Gastroesophageal sphincter (tissue), 4 donors: ENCODE results near the gene ANAPC7. TPM values are rescaled to one million over a fixed set of nuclear protein-coding genes. Genes with fewer than 3 reads are reported as not detected.

Experiments
- ATAC-seq: fragments of 150-250 bp; one replicate; pipeline ENCODE4 v1.9.1; 2016; ENCODE audit warnings: mild to moderate bottlenecking, moderate library complexity
- H3K27ac ChIP-seq, 4 donors: fragments of 200-600 bp; sonication (generic) in 3 of 4; 1 replicate in 3 of 4; 2 replicates in 1 of 4; pipeline ENCODE4 v1.5.1; 2016 to 2019
- H3K27me3 ChIP-seq: fragments of 200-600 bp; sonication (generic); one replicate; pipeline ENCODE4 v1.5.1; 2019
- H3K36me3 ChIP-seq, 2 donors: fragments of 200-600 bp; sonication (generic); one replicate each; pipeline ENCODE4 v1.5.1; 2019; ENCODE audit warnings: control low read depth in 1 of 2
- H3K4me1 ChIP-seq, 3 donors: fragments of 200-600 bp; sonication (generic); 1 replicate in 2 of 3; 2 replicates in 1 of 3; pipeline ENCODE4 v1.5.1; 2016 to 2019; ENCODE audit warnings: control low read depth in 2 of 3
- H3K4me3 ChIP-seq, 2 donors: fragments of 200-600 bp; sonication (generic); one replicate each; pipeline ENCODE4 v1.5.1; 2019; ENCODE audit warnings: mild to moderate bottlenecking in 1 of 2, moderate library complexity in 1 of 2
- H3K9me3 ChIP-seq, 3 donors: fragments of 200-600 bp; sonication (generic); one replicate each; pipeline ENCODE4 v1.5.1; 2017 to 2019; ENCODE audit warnings: control low read depth in 2 of 3
- EP300 ChIP-seq: sonication (generic); formaldehyde crosslinking; IDR thresholded peaks from one replicate; pipeline ENCODE4 v1.6.1; 2017; ENCODE audit warnings: antibody characterized with exemption, mild to moderate bottlenecking
- POLR2A ChIP-seq, 2 donors: fragments of 450-650 bp; IDR thresholded peaks; one replicate each; pipeline ENCODE4 v1.6.1; 2017; ENCODE audit warnings: antibody characterized with exemption in 2 of 2, mild to moderate bottlenecking in 2 of 2, moderate library complexity in 1 of 2
- POLR2AphosphoS5 ChIP-seq: sonication (generic); formaldehyde crosslinking; IDR thresholded peaks from one replicate; pipeline ENCODE4 v1.6.1; 2017; ENCODE audit warnings: antibody characterized with exemption
- WGBS, 2 donors: methylation state at CpG; one replicate each; pipeline ENCODE4 v1.1.5; 2018; ENCODE audit warnings: low coverage in 1 of 2; 5-methylcytosine and 5-hydroxymethylcytosine counted together
- total RNA-seq, 4 donors: library from RNA; depleted of rRNA; stranded (reverse); fragments of >200 nt; gene quantifications; one replicate each; pipeline ENCODE4 v1.1.0, GENCODE V29; 2016
- TF ChIP-seq, protein P1 (sequence below), 4 experiments: fragments of 200-600 bp in 2 of 4; fragments of 450-650 bp in 2 of 4; sonication (generic) in 1 of 4; IDR thresholded peaks; one replicate each; pipeline ENCODE4 v1.5.1; 2017 to 2019; ENCODE audit warnings: antibody characterized with exemption in 4 of 4, mild to moderate bottlenecking in 2 of 4, moderate library complexity in 2 of 4

Gene ANAPC7
- total RNA-seq, 4 donors from 2014 or later: 40.4 to 50.1 (median 46.2) TPM

DNA sequence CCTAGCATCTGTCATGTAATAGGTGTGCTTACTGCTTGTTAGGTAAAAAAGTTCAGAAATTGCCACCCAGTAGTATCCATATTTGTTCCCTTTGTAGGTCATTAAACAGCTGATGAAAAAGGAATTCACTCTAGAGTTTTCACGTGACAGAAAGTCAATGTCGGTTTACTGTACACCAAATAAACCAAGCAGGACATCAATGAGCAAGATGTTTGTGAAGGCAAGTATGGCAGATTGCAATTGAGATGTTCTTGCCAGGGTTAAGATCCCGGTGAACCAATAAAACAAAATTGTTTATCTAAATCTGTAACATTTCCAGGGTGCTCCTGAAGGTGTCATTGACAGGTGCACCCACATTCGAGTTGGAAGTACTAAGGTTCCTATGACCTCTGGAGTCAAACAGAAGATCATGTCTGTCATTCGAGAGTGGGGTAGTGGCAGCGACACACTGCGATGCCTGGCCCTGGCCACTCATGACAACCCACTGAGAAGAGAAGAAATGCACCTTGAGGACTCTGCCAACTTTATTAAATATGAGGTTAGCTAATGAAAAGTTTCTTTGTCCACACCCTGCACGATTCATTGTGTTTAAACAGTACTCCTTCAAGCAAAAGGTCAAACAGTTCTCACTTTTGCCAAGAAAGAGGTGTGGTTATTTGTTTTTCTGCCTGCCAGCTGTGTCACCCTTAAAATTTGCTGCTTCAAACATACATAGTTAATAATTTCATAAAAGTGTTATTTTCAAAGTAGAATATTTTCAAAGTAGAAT lies 64.1 kb downstream of the ANAPC7 start:
- no peaks in the 10 kb centered on the region for H3K9me3 ChIP-seq
- H3K27ac ChIP-seq: peak overlapping the region in 2 of 4 donors; percentile 1 to 20
- peaks cover 5 to 100% of the 10 kb centered on the region in 2 donors for H3K36me3 ChIP-seq
- WGBS, 2 donors: 44 to 66% methylated on average over 6 to 8 of the region's 8 CpGs
- H3K4me3 ChIP-seq: no peak overlapping the region
- TF ChIP-seq EP300: no peak
- no peak for TF ChIP-seq POLR2A (IDR thresholded peaks at IDR 0.05)
- TF ChIP-seq, protein P1, sequence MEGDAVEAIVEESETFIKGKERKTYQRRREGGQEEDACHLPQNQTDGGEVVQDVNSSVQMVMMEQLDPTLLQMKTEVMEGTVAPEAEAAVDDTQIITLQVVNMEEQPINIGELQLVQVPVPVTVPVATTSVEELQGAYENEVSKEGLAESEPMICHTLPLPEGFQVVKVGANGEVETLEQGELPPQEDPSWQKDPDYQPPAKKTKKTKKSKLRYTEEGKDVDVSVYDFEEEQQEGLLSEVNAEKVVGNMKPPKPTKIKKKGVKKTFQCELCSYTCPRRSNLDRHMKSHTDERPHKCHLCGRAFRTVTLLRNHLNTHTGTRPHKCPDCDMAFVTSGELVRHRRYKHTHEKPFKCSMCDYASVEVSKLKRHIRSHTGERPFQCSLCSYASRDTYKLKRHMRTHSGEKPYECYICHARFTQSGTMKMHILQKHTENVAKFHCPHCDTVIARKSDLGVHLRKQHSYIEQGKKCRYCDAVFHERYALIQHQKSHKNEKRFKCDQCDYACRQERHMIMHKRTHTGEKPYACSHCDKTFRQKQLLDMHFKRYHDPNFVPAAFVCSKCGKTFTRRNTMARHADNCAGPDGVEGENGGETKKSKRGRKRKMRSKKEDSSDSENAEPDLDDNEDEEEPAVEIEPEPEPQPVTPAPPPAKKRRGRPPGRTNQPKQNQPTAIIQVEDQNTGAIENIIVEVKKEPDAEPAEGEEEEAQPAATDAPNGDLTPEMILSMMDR (IDR thresholded peaks at IDR 0.05): no peak
- TF ChIP-seq POLR2AphosphoS5: no peak
- no peak for ATAC-seq
- H3K27me3 ChIP-seq: no peaks in the 10 kb centered on the region
- peaks cover 0 to 15% (median 0%) of the 10 kb centered on the region in 3 donors for H3K4me1 ChIP-seq

DNA sequence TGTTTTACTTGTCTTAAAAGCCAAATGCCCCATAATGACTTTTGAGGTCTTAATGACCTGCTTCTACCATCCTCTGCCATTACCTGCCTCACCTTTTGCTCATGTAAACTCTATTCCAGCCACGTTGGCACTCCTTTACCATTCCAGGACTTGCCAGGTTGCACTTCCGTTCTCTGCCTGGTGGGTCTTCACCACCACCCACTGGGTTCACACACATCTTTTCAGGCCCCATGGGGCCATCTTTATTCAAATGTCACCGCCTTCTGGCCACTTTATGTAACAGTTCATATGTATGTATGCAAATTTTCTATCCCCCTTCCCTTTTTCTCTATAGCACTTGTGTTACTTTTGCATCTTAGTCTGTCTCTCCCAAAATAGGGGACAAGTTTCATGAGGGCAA lies 64.8 kb downstream of the ANAPC7 start:
- H3K36me3 ChIP-seq: peaks cover 5 to 100% of the 10 kb centered on the region in 2 donors
- ATAC-seq: no peak
- no peak overlapping the region for H3K4me3 ChIP-seq
- TF ChIP-seq EP300: no peak
- TF ChIP-seq, protein P1 (IDR thresholded peaks at IDR 0.05): peak in 2 of 4 experiments; percentile 9 to 10
- peaks cover 0 to 15% (median 0%) of the 10 kb centered on the region in 3 donors for H3K4me1 ChIP-seq
- no peaks in the 10 kb centered on the region for H3K27me3 ChIP-seq
- H3K27ac ChIP-seq: peak overlapping the region in 2 of 4 donors; percentile 2 to 6
- no peaks in the 10 kb centered on the region for H3K9me3 ChIP-seq
- 63 to 76% methylated on average over 2 to 3 of the region's 3 CpGs for whole genome bisulfite sequencing, 2 donors

DNA sequence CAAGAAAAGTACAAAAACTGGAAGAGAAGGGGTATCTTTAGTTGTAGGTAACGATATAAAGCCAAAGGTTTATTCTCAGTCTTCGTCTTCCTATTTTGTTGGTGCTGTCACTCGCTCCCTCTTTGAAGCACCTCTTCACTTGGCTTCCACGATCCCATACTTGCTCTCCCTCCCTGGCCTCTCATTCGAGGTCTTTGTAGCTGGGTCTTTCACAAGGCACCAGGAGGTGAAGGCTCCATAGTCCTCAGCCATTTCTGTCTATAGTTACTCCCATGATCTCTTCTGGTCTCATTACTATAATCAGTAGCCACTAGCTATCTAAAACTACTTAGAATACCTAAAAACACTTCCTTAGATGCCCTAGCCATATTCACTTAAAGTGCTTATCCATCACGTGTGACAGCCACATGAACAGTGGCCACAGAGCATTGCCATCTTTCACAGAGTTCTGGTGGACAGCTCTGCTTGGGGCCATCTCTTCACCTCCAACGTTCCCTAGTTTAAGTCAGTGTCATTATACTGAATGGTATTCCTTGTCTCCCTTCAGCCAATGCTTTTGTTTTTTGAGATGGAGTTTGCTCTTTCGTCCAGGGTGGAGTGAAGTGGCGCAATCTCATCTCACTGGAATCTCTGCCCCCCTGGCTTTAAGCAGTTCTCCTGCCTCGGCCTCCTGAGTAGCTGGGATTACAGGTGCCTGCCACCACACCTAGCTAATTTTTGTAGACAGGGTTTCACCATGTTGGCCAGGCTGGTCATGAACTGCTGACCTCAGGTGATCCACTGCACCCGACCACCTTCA lies 65.4 kb downstream of the ANAPC7 start:
- H3K4me3 ChIP-seq: no peak overlapping the region
- peaks cover 8 to 100% of the 10 kb centered on the region in 2 donors for H3K36me3 ChIP-seq
- no peaks in the 10 kb centered on the region for H3K9me3 ChIP-seq
- WGBS, 2 donors: 84 to 85% methylated on average over 5 to 11 of the region's 11 CpGs
- peak overlapping the region in 2 of 4 donors; percentile 2 to 6 for H3K27ac ChIP-seq
- ATAC-seq: no peak
- TF ChIP-seq EP300 (no peak), POLR2AphosphoS5 (no peak), POLR2A (IDR thresholded peaks at IDR 0.05) (no peak)
- TF ChIP-seq, protein P1 (IDR thresholded peaks at IDR 0.05): no peak
- peaks cover 0 to 17% (median 0%) of the 10 kb centered on the region in 3 donors for H3K4me1 ChIP-seq
- H3K27me3 ChIP-seq: no peaks in the 10 kb centered on the region

DNA sequence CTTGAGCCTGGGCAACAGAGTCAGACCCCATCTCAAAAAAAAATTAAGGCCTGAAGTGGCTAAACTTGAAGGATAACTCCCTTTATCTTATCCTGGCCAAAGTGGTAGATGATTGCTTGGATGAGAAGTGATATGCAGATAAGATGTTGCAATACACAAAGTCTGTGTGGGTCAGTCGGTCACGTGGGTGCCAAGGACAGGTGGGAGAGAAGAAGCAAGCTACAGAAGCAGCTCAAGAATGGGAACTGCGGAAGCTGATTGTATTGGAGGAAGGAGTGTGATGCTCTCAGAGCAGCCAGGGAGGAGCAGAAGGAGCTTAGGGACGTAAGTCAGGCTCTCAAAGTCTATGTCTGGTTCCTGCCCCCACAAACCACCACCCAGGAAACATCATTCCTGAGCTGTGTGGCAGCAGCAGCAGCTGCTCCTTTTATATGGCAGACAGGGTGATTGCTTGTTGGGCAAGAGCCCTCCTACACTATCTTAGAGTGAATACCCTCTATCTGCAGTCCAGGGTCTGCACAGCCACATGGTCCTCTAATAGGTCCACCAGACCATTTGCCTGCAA lies 67.9 kb downstream of the ANAPC7 start:
- Histone ChIP-seq H3K27ac (no peak overlapping the region), H3K27me3 (no peaks in the 10 kb centered on the region), H3K36me3 (peaks cover 2 to 89% of the 10 kb centered on the region in 2 donors), H3K4me3 (no peak overlapping the region), H3K9me3 (no peaks in the 10 kb centered on the region), H3K4me1 (peaks cover 0 to 43% (median 7%) of the 10 kb centered on the region in 3 donors)
- ATAC-seq: no peak
- no peak for TF ChIP-seq POLR2A (IDR thresholded peaks at IDR 0.05)
- TF ChIP-seq, protein P1 (IDR thresholded peaks at IDR 0.05): no peak
- 73 to 100% methylated on average over 2 to 4 of the region's 4 CpGs for WGBS, 2 donors
